Measurements from ENCODE around the gene GMPPA.
A peak's percentile ranks its signal among the peaks of the same experiment; 100 is the strongest.

The GMPPA gene

GRCh38 chr2:219542931-219543595, 44.4 kb downstream of the GMPPA start:
- no peak for DNase-seq
- H3K4me3 Mint-ChIP-seq: peak overlapping the region; percentile 73
- H3K9me3 Mint-ChIP-seq: no peaks in the 10 kb centered on the region
- H3K27me3 Mint-ChIP-seq: peaks cover 35% of the 10 kb centered on the region
- H3K36me3 Mint-ChIP-seq: peaks cover 4% of the 10 kb centered on the region
- H3K27ac Mint-ChIP-seq: peak overlapping the region; percentile 86
- CTCF ChIA-PET: interaction anchor here (0.6 to 2.4 kb wide), 6 partner anchors 10 to 146 kb away, joined by 3 to 23 read pairs (median 6); no protein-coding TSS in a partner anchor
- H3K4me1 Mint-ChIP-seq: peaks cover 23% of the 10 kb centered on the region

DNA sequence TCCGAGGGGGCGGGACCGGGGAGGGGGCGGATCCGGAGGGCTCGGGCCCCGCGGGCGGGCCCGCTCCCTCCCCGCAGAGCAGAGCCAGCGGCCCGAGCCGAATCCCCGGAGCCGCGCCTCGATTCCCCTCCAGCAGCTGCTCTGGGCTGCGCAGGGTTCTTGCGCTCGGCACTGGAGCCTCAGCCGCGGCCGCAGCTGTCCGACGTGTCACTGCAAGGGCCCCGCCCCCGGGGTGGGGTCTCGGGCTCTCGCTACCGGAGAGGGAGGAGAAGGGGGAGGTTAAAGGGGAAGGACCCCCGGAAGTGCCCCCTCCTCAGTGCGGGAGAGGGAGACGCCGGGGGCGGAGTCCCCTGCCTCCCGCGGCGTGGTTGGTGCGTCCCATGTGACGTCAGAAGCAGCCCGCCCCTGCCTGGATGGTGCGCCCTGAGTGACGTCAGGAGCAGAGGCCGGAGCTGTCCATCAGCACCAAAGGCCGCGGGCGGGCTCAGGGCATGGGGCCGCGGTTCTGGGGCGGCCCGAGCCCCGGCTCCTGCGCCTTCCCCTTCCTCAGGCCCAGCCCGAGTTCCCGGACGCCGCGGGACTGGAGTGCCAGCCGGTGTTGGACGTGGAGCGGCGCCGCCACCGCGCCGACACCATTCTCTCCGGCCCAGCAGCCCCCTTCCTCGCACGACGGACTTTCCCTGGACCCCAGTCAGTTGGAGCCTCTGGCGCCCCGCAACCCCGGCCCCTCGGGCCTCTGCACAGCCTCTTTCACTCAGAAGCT, 45.1 kb downstream of the GMPPA start, which contains the start of the genes CHPF and TMEM198:
CHPF (minus strand) TSS at position 214 of the 763 bp plus-strand sequence. CDS start 271 bp downstream, outside the sequence.
TMEM198 (plus strand) TSS at position 433 of the 763 bp plus-strand sequence. CDS start 700 bp downstream, outside the sequence.
- no peaks in the 10 kb centered on the region for H3K9me3 Mint-ChIP-seq
- peaks cover 36% of the 10 kb centered on the region for H3K27me3 Mint-ChIP-seq
- H3K4me3 Mint-ChIP-seq: peak within 1 kb of the TSS; percentile 77
- H3K27ac Mint-ChIP-seq: peak within 1 kb of the TSS; percentile 86
- H3K36me3 Mint-ChIP-seq: peaks cover 2% of the 10 kb centered on the region
- CTCF ChIA-PET: interaction anchor here (0.8 to 2.4 kb wide), 5 partner anchors 10 to 146 kb away, joined by 3 to 23 read pairs (median 6); no protein-coding TSS in a partner anchor
- peak; percentile 97 for DNase-seq
- H3K4me1 Mint-ChIP-seq: peaks cover 23% of the 10 kb centered on the region

GRCh38 chr2:219544567-219544966, 45.9 kb downstream of the GMPPA start:
- CTCF ChIA-PET: interaction anchor here (1.9 kb wide), 1 partner anchor 16 kb away, joined by 6 read pairs; no protein-coding TSS in a partner anchor
- Mint-ChIP-seq H3K9me3 (no peaks in the 10 kb centered on the region), H3K4me3 (peak overlapping the region; percentile 77), H3K36me3 (peaks cover 2% of the 10 kb centered on the region), H3K27me3 (peaks cover 44% of the 10 kb centered on the region), H3K27ac (peak overlapping the region; percentile 47), H3K4me1 (peaks cover 23% of the 10 kb centered on the region)
- no peak for DNase-seq

GRCh38 chr2:219545295-219545942, 46.7 kb downstream of the GMPPA start:
- peaks cover 2% of the 10 kb centered on the region for H3K36me3 Mint-ChIP-seq
- peaks cover 53% of the 10 kb centered on the region for H3K27me3 Mint-ChIP-seq
- DNase-seq: no peak
- CTCF ChIA-PET: interaction anchor here (1.9 kb wide), 1 partner anchor 15 kb away, joined by 6 read pairs; no protein-coding TSS in a partner anchor
- no peak overlapping the region for H3K27ac Mint-ChIP-seq
- peaks cover 23% of the 10 kb centered on the region for H3K4me1 Mint-ChIP-seq
- no peaks in the 10 kb centered on the region for H3K9me3 Mint-ChIP-seq
- peak overlapping the region; percentile 77 for H3K4me3 Mint-ChIP-seq

DNA sequence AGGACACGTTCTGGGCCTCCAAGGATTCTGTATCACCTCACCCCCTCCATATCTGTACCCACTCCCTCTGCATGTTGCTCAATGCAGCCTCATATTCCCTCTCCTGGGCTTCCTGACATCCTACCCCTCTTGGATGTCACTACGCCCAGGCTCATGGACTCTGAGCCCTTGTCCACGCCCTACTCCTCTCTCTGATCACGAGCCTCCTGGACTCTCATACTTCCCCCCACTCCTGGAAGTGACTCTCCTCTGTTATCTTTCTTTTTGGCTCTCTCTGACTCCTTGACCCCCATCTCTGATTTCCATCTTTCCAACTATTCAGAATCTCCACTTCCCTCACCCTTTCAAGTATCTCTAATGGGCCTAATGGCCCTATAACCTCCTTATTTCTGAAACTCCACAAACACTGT, 47.3 kb downstream of the GMPPA start:
- no peak overlapping the region for H3K27ac Mint-ChIP-seq

GRCh38 chr2:219547621-219548020, 48.9 kb downstream of the GMPPA start:
- no peak for DNase-seq
- H3K27me3 Mint-ChIP-seq: peaks cover 75% of the 10 kb centered on the region
- H3K9me3 Mint-ChIP-seq: no peaks in the 10 kb centered on the region
- H3K4me1 Mint-ChIP-seq: peaks cover 17% of the 10 kb centered on the region
- H3K27ac Mint-ChIP-seq: no peak overlapping the region
- CTCF ChIA-PET: interaction anchor here (6.0 kb wide), 1 partner anchor 13 kb away, joined by 30 read pairs; no protein-coding TSS in a partner anchor
- no peaks in the 10 kb centered on the region for H3K36me3 Mint-ChIP-seq
- no peak overlapping the region for H3K4me3 Mint-ChIP-seq

More for the DNA sequence above, 47.3 kb downstream of the GMPPA start:
- H3K9me3 Mint-ChIP-seq: no peaks in the 10 kb centered on the region
- no peak overlapping the region for H3K4me3 Mint-ChIP-seq
- peaks cover 58% of the 10 kb centered on the region for H3K27me3 Mint-ChIP-seq
- DNase-seq: no peak
- CTCF ChIA-PET: interaction anchor here (1.9 kb wide), 1 partner anchor 14 kb away, joined by 6 read pairs; no protein-coding TSS in a partner anchor
- peaks cover 2% of the 10 kb centered on the region for H3K36me3 Mint-ChIP-seq
- H3K4me1 Mint-ChIP-seq: peaks cover 23% of the 10 kb centered on the region

GRCh38 chr2:219548990-219549389, 50.3 kb downstream of the GMPPA start:
- Mint-ChIP-seq H3K27me3 (peaks cover 84% of the 10 kb centered on the region), H3K4me3 (no peak overlapping the region)
- CTCF ChIA-PET: interaction anchor here (1.2 to 6.0 kb wide), 3 partner anchors 11 to 141 kb away, joined by 3 to 30 read pairs (median 4); no protein-coding TSS in a partner anchor

DNA sequence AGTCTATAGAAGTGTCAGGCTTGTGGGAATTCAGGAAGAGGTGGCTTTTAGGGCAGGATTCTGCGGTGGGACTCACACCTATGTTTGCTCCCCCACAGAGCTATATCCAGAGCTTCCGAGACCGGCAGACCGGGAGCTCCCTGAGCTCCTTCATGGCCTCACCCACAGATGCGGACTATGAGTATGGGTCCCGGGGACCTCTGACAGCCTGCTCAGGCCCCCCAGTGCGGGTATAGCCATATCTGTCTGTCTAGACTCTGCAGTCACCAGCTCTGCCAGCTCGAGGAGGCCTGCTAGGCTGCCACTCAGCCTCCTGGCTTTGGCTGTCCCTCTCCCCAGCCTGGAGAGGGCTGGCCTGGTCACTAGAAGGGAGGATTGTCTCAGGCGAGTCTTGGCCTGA, 50.9 kb downstream of the GMPPA start:
- CTCF ChIA-PET: interaction anchor here (1.4 to 6.0 kb wide), 2 partner anchors 11 to 93 kb away, joined by 4 to 30 read pairs; no protein-coding TSS in a partner anchor
- Mint-ChIP-seq H3K27ac (no peak overlapping the region), H3K27me3 (peaks cover 84% of the 10 kb centered on the region), H3K4me1 (peaks cover 13% of the 10 kb centered on the region), H3K36me3 (no peaks in the 10 kb centered on the region), H3K9me3 (no peaks in the 10 kb centered on the region), H3K4me3 (no peak overlapping the region)
- no peak for DNase-seq

More at GRCh38 chr2:219548990-219549389, 50.3 kb downstream of the GMPPA start:
- no peak for DNase-seq
- no peak overlapping the region for H3K27ac Mint-ChIP-seq
- no peaks in the 10 kb centered on the region for H3K9me3 Mint-ChIP-seq
- H3K36me3 Mint-ChIP-seq: no peaks in the 10 kb centered on the region
- H3K4me1 Mint-ChIP-seq: peaks cover 19% of the 10 kb centered on the region

- CTCF ChIA-PET: interaction anchor here (0.8 to 6.0 kb wide), 3 partner anchors 9 to 11 kb away, joined by 3 to 30 read pairs (median 23); partner anchors contain the start of genes CHPF and TMEM198
- DNase-seq: no peak
- Mint-ChIP-seq H3K36me3 (no peaks in the 10 kb centered on the region), H3K4me3 (peak overlapping the region; percentile 71), H3K4me1 (peaks cover 10% of the 10 kb centered on the region), H3K27me3 (peaks cover 66% of the 10 kb centered on the region), H3K27ac (peak overlapping the region; percentile 50), H3K9me3 (no peaks in the 10 kb centered on the region)
Measured at GRCh38 chr2:219551441-219552381, 53.0 kb downstream of the GMPPA start.

DNA sequence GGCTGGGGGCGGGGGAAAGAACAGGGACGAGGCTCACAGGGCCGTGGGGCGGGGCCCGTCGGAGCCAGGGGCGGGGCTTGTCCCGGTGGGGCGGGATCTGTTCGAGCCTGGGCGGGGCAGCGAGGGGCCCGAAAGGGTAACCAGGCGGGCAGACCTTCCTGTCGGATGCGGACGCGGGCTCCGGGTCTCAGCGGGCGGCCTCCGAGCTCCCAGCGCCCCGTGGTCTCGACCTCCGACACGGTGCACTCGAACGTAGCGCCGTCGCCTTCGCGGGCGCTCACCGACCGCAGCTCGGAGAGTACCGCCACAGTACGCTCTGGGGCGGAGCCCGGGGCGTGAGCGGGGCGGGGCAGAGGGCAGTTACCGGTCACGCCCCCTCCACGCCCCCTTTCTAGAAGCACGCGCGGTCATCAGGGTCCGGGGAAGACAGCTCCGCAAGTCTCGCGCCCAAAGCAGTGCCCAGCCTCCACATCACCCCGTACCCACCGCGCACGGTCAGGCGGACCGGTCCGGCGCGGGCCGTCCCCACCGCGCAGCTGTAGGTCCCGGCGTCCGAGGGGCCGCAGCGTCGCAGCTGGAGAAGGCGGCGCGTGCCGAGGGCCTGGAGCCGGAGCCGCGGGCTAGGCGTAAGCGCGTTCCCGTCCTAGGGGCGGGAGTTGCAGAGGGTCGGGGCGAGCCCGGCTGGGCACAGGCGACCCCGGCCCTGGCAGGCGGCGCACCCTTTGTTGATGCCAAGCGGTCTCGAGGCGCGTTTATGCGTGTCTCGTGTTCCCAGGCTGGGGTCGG, 53.9 kb downstream of the GMPPA start:
- Mint-ChIP-seq H3K27me3 (peaks cover 62% of the 10 kb centered on the region), H3K9me3 (no peaks in the 10 kb centered on the region), H3K36me3 (no peaks in the 10 kb centered on the region), H3K27ac (peak overlapping the region; percentile 50), H3K4me1 (peaks cover 10% of the 10 kb centered on the region), H3K4me3 (peak overlapping the region; percentile 71)
- DNase-seq: peak; percentile 82
- CTCF ChIA-PET: interaction anchor here (4.1 to 6.0 kb wide), 2 partner anchors 8 to 10 kb away, joined by 23 to 30 read pairs; partner anchors contain the start of genes CHPF and TMEM198

GRCh38 chr2:219553168-219553417, 54.4 kb downstream of the GMPPA start:
- H3K9me3 Mint-ChIP-seq: no peaks in the 10 kb centered on the region

DNA sequence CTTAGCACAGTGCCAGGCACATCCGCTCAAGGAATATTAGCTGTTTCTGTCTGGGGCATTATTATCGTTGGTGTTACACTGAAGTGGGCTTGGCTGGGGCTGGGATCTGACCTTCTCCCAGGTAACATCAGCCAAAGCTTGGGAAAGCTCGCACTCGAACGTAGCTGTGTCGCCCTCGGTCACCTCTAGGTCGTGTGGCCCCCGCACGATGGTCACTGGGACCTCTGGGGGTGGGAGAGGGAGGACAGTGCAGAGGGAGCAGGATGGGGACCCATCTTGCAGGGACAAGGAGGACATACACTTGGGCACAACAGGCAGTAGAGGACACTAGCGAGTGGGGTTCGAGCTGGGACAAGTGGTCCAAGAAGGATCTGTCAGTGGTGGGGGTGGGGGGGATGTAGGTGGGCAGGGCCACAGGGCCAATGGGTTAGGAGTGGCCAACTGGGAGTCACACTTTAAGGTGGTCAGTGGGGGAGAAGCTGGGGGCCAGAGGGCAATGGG, 54.8 kb downstream of the GMPPA start:
- H3K9me3 Mint-ChIP-seq: no peaks in the 10 kb centered on the region
- no peak for DNase-seq
- H3K4me3 Mint-ChIP-seq: peak overlapping the region; percentile 29
- H3K4me1 Mint-ChIP-seq: peaks cover 10% of the 10 kb centered on the region
- CTCF ChIA-PET: interaction anchor here (4.1 kb wide), 1 partner anchor 11 kb away, joined by 23 read pairs; the partner anchor contains the start of genes CHPF and TMEM198
- H3K27ac Mint-ChIP-seq: no peak overlapping the region
- H3K36me3 Mint-ChIP-seq: no peaks in the 10 kb centered on the region
- H3K27me3 Mint-ChIP-seq: peaks cover 65% of the 10 kb centered on the region

More at GRCh38 chr2:219553168-219553417, 54.4 kb downstream of the GMPPA start:
- Mint-ChIP-seq H3K36me3 (no peaks in the 10 kb centered on the region), H3K27me3 (peaks cover 62% of the 10 kb centered on the region), H3K4me1 (peaks cover 10% of the 10 kb centered on the region), H3K27ac (no peak overlapping the region), H3K4me3 (peak overlapping the region; percentile 29)
- DNase-seq: no peak
- CTCF ChIA-PET: interaction anchor here (4.1 kb wide), 1 partner anchor 10 kb away, joined by 23 read pairs; the partner anchor contains the start of genes CHPF and TMEM198

Measured in activated naive CD4-positive, alpha-beta T cell treated with anti-CD3 and anti-CD28 coated beads, Interleukin-2, amount 10 ng/mL, durations not matched to agents 7 days and 5 days (primary cell).